Stimulated activated naive B cell treated with anti-CD40 and anti-IgM and Interleukin-4, amounts not matched to agents 10 μg/mL and 1 μg/mL and 100 μg/mL, for 72 hours (primary cell): ENCODE measurements around the gene EWSR1.
"Not testable (repeated sequence)": the region's sequence is repeated elsewhere in the genome, so short reads cannot be mapped to it uniquely, and the experiment has no call there.

Experiments
- ATAC-seq, 2 donors: fragments of 150-1000 bp; cut with Tn5 transposase; replicated peaks; 2 replicates each; pipeline ENCODE4 v1.10.0; 2021; ENCODE audit warnings: moderate library complexity in 1 of 2
- DNase-seq: peaks from one replicate; pipeline ENCODE4 v3.0.0; 2021
- H3K27ac Mint-ChIP-seq: one replicate; pipeline ENCODE4 v1.8.0; 2022; ENCODE audit warnings: mild to moderate bottlenecking, mixed read lengths
- H3K27me3 Mint-ChIP-seq, 2 donors: one replicate each; pipeline ENCODE4 v1.8.0; 2022; ENCODE audit warnings: mixed read lengths in 2 of 2
- H3K36me3 Mint-ChIP-seq, 2 donors: one replicate each; pipeline ENCODE4 v1.8.0; 2022; ENCODE audit warnings: mixed read lengths in 2 of 2, mild to moderate bottlenecking in 1 of 2
- H3K4me1 Mint-ChIP-seq, 2 donors: one replicate each; pipeline ENCODE4 v1.8.0; 2022; ENCODE audit warnings: mixed read lengths in 2 of 2, mild to moderate bottlenecking in 1 of 2
- H3K4me3 Mint-ChIP-seq, 2 donors: one replicate each; pipeline ENCODE4 v1.8.0; 2022; ENCODE audit warnings: mild to moderate bottlenecking in 2 of 2, mixed read lengths in 2 of 2, moderate library complexity in 1 of 2
- H3K9me3 Mint-ChIP-seq, 2 donors: one replicate each; pipeline ENCODE4 v1.8.0; 2022; ENCODE audit warnings: mixed read lengths in 2 of 2, mild to moderate bottlenecking in 1 of 2

EWSR1 gene

DNA sequence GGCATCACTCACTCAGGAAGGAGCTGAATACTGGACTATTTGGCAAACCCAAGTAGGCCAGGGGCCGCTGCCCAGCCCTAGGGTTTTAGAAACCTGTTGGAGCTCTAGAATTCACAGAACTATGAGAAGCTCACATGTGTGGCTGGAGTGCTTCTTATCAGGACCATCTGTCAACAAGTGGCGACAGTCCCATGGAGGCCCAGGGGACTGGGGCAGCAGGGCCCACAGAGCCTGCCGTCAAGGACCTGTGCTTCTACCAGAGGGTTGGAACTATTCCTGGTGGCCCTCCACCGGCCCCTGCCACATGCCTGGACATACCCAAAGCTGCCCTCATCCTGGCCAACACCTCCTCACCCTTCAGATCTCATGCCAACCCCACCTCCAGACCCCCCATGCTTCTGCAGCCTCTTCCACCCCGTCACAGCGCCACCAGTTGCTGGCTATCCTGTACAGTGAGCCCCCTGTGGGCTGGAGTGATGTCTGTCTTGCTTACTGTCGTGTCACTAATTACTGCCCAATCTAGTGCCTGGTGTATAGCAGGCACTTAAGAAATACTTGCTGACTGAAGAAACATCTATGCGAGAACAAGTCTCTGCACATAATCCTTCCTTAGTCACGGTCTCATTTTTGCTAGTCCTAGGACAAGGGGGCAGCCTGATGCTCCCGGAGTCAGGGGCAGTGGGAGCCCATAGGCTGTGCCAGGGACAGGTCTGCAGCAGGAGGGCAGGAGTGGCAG lies 74.7 kb downstream of the EWSR1 start:
- Mint-ChIP-seq H3K9me3 (no peaks in the 10 kb centered on the region), H3K36me3 (peaks cover 58 to 78% of the 10 kb centered on the region in 2 donors), H3K27ac (peak overlapping the region; percentile 81), H3K4me3 (peak overlapping the region in 1 of 2 donors; percentile 39), H3K27me3 (no peaks in the 10 kb centered on the region), H3K4me1 (peaks cover 16 to 18% of the 10 kb centered on the region in 2 donors)
- ATAC-seq: no peak
- DNase-seq: no peak

DNA sequence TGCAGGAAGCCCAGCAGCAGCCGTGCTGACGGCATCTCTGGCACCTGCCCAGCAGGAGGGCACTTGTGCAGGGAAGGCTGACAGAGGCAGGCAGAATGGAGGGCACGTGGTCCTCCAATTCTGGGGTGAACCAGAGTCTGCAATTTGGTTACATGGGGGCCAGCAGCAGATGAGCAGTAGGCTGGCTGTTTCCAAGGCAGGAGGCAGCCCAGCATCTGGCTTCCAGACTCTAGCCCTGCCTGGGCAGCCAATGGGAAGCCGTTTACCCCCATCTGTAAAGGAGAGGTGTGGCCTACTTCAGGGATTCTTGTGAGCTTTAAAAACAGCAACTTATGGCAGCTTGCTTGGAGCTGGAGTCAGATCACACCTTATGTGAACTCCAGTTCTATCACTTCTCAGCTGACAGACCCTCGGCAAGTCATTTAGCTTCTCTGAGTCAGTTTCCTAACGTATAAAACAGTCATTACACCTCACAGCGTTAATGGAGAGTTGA lies 75.3 kb downstream of the EWSR1 start:
- ATAC-seq (no peak), DNase-seq (no peak)
- H3K4me3 Mint-ChIP-seq: peak overlapping the region in 1 of 2 donors; percentile 39
- peaks cover 15% of the 10 kb centered on the region in 2 donors for H3K4me1 Mint-ChIP-seq
- no peaks in the 10 kb centered on the region for H3K27me3 Mint-ChIP-seq
- H3K9me3 Mint-ChIP-seq: no peaks in the 10 kb centered on the region
- peaks cover 54 to 77% of the 10 kb centered on the region in 2 donors for H3K36me3 Mint-ChIP-seq
- peak overlapping the region; percentile 81 for H3K27ac Mint-ChIP-seq

DNA sequence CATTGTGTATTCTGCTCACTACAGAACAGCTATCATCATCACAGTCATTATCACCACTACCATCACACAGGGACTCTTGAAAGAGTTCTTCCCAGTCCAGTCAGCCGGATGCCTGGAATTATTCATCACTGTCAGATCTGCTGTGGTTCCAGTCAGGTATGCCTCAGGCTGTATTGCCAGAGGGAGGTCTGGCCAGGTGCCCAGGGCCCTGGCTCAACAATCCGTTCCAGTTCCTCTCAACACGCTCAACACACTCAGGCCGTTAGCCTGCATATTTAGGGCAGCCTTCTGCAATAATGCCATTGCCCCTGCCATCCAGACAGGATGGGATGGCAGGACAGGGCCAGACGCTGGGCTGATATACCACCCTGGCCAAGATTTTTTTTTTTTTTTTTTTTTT lies 76.1 kb downstream of the EWSR1 start:
- H3K4me1 Mint-ChIP-seq: peaks cover 11 to 16% of the 10 kb centered on the region in 2 donors
- DNase-seq: no peak
- H3K9me3 Mint-ChIP-seq: no peaks in the 10 kb centered on the region
- H3K27me3 Mint-ChIP-seq: no peaks in the 10 kb centered on the region
- peaks cover 54 to 77% of the 10 kb centered on the region in 2 donors for H3K36me3 Mint-ChIP-seq
- H3K27ac Mint-ChIP-seq: no peak overlapping the region
- no peak overlapping the region for H3K4me3 Mint-ChIP-seq
- ATAC-seq: no peak

DNA sequence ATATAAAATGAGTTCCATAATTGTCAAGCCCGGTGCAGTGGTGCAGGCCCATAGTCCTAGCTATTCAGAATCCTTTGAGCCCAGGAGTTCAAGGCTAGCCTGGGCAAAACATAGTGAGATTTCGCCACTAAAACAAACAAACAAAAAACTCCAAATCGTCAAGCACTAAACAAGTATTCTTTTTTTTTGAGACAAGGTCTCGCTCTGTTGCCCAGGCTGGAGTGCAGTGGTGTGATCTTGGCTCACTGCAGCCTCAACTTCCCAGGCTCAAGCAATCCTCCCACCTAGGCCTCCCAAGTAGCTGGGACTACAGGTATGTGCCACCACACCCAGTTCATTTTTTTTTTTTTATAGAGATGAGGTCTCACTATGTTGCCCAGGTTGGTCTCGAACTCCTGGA lies 76.8 kb downstream of the EWSR1 start:
- H3K4me3 Mint-ChIP-seq, DNase-seq, H3K27me3 Mint-ChIP-seq, ATAC-seq, H3K9me3 Mint-ChIP-seq: not testable (repeated sequence)
- H3K4me1 Mint-ChIP-seq: peaks cover 4 to 12% of the 10 kb centered on the region in 2 donors
- H3K27ac Mint-ChIP-seq: peak overlapping the region; percentile 42
- peaks cover 52 to 76% of the 10 kb centered on the region in 2 donors for H3K36me3 Mint-ChIP-seq

DNA sequence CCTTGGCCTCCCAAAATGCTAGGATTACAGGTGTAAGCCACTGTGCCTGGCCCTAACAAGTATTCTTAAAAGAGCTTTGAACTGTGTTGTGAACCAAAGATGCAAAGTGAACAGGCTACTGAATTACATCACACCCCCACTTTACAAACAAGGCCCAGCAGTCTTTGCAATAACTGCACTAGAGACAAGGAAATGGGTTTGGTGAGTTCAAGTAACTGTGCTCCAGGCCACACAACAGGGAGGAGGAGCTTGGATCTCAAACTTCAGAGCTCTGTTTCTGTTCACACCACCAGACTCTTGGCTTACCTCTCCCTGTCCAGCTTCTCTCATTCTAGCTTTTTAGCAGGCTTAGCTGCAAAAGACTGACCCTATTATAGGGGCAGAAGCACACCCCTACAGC lies 77.9 kb downstream of the EWSR1 start:
- Mint-ChIP-seq H3K36me3 (peaks cover 54 to 76% of the 10 kb centered on the region in 2 donors), H3K4me3 (no peak overlapping the region)

DNA sequence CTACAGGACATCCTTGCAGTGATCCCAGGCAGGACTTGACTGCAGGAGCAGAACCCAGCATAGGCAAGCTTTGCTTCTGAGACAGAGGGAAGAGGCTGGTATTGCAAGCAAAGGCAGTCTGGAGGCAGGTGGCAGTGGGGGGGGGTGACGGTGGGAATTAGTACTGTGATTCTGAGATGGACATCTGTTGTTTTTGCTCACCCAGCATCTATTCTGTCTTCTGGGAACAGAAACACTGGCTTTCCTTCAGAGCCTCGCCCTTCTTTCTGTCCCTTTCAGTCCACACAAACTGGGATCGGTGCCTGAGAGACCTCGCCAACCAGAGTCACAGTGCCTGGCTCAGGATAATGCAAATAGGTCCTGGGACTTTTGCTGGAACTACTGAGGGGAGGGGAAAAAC lies 78.6 kb downstream of the EWSR1 start:
- Mint-ChIP-seq H3K27me3 (no peaks in the 10 kb centered on the region), H3K4me3 (no peak overlapping the region), H3K4me1 (peaks cover 7 to 12% of the 10 kb centered on the region in 2 donors), H3K27ac (no peak overlapping the region), H3K9me3 (no peaks in the 10 kb centered on the region), H3K36me3 (peaks cover 58 to 76% of the 10 kb centered on the region in 2 donors)
- ATAC-seq (no peak), DNase-seq (no peak)

More for the DNA sequence above, 77.9 kb downstream of the EWSR1 start:
- Mint-ChIP-seq H3K27me3 (no peaks in the 10 kb centered on the region), H3K4me1 (peaks cover 5 to 12% of the 10 kb centered on the region in 2 donors), H3K9me3 (no peaks in the 10 kb centered on the region), H3K27ac (no peak overlapping the region)
- ATAC-seq (no peak), DNase-seq (no peak)

DNA sequence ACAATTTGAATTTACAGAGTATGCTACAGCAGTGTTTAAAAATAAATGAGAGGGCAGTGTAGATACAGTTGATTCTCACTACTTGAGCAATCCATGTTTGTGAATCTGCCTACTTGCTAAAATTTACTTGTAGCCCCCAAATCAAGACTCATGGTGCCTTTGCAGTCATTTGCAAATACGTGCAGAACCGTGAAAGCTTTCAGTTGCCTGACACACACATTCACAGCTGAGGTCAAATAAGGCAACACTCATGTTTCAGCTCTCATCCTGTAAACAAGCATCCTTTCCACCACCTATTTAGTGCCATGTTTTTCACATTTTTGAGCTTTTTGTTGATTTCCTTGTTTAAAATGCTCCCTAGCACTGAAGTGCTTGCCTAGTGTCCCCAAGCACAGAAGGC lies 80.0 kb downstream of the EWSR1 start:
- Mint-ChIP-seq H3K4me1 (peaks cover 10 to 12% of the 10 kb centered on the region in 2 donors), H3K27me3 (no peaks in the 10 kb centered on the region), H3K27ac (peak overlapping the region; percentile 77), H3K9me3 (no peaks in the 10 kb centered on the region), H3K36me3 (peaks cover 50 to 74% of the 10 kb centered on the region in 2 donors), H3K4me3 (no peak overlapping the region)
- DNase-seq: no peak
- no peak for ATAC-seq

DNA sequence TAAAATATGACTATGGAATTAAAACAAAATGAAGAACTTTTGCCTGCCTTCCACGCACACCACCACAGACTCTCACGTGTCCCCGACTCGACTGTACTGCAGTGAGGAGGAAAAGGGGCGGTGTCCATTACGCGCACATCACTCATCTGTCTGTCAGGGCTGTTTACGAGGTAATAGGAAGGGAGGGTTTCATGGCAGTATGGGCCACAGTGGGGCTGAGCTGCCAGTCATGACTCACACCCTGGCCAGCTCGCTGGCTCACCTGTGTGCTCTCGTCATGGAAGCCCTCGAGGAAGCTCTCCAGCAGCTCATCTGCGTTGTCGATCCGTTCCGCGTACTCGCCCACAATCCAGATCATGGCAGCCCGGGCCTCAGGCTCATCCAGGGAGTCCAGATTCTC lies 80.9 kb downstream of the EWSR1 start:
- ATAC-seq: no peak
- Mint-ChIP-seq H3K27me3 (no peaks in the 10 kb centered on the region), H3K27ac (peak overlapping the region; percentile 59), H3K36me3 (peaks cover 54 to 81% of the 10 kb centered on the region in 2 donors), H3K4me1 (peaks cover 10 to 12% of the 10 kb centered on the region in 2 donors), H3K4me3 (no peak overlapping the region), H3K9me3 (no peaks in the 10 kb centered on the region)
- no peak for DNase-seq
